Activated CD4-positive, alpha-beta T cell treated with anti-CD3 and anti-CD28 coated beads, Interleukin-10, Interleukin-2, amounts not matched to agents 100 ng/mL and 50 ng/mL, durations not matched to agents 16 hours and 8 hours (primary cell): Measurements from ENCODE around the gene KIAA0753.
"Not testable (repeated sequence)": the region's sequence is repeated elsewhere in the genome, so short reads cannot be mapped to it uniquely, and the experiment has no call there.

Experiments used
- DNase-seq: peaks from one replicate; pipeline ENCODE4 v3.0.0-alpha.2; 2020

KIAA0753 gene

DNA sequence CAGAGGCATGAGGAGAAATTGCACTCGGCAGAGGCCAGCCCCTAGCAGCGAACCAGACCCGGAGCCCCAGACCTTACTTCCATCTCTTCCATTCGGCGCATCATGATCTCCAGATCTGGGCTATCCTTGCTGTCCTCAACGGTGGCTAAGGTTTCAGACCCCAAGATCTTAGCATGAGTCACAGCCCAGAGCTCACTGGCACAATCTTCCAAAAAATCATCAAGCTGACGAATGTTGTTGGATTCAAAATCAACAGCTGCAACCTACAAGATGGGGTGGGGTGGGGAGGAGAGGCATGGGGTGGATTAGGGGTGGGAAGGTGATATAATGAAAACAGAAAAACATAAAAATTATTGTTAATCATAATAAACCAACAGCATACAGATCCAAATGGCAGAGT, 44.4 kb downstream of the KIAA0753 start:
- no peak for DNase-seq

GRCh38 chr17:6593371-6593770, 47.1 kb downstream of the KIAA0753 start:
- DNase-seq: not testable (repeated sequence)

DNA sequence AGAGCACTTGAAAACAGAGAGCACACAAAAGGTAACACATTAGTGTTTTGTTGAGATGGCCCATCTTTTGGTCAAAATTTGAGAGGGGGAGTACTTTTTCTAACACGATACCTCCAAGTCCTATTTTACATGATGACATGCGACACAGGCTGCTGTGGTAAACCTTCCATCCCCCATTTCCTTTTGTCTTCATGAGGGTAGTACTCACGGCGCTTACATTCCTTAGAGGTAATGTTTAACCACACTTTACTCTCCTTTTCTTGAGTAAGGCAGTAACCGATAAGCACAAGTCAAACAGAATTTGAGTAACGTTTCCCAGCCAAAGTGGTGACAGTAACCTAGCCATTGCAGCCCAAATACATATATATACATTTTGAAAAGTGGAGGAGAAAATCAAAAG, 48.3 kb downstream of the KIAA0753 start:
- no peak for DNase-seq

DNA sequence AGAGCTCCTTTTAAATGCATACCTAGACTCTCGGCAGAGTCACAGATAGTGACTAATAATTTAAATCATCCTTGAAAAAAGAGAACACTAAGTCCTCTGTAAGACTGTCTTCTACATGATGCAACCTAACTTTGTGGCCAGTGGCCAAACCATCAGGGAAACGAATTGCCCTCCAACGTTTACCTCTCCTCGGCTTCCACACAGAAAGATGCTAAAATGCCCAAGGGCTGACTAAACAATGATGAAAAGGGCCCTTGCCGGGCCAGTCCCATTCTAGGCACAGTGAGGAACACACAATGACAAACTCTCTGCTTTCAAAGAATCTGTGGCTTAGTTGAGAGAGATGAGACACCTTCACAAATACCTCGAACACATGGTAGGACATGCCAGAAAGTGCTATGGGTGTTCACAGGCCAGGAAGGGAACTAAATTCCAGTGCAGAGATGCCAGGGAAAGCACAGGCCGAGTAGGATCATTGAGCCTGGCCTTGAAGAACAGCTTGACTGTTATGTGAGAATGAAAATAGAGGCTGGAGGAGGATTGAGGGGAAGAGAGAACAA, 48.8 kb downstream of the KIAA0753 start:
- no peak for DNase-seq

DNA sequence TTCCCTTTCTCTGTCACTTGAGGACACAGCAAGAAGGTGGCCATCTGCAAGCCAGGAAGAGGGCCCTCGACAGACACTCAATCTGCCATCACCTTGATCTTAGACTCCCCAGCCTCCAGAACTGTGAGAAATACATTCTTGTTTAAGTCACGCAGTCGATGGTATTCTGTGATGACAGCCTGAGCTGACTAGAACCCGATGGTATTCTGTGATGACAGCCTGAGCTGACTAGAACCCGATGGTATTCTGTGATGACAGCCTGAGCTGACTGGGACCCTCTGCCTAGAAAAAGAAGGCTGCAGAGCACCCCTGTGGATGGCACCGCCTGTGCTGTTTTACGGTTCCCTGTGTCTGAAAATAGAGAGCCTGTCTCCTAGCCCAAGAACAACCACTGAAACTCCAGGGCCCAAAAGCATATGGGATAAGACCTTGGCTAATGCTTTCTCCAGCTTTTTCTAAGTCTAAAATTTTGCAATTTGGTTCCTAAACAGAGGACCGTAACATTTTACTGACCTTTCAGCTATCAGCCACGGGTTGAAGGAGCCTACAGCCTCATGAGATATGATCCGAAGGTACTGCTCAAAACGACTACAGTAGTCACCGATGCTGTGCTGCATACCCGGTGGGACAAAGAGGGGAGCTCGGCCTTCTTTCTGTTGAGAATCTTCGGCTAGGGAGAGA, 51.1 kb downstream of the KIAA0753 start:
- DNase-seq: no peak

- no peak for DNase-seq
Measured at GRCh38 chr17:6588165-6588564, 52.3 kb downstream of the KIAA0753 start.

GRCh38 chr17:6587310-6587709, 53.2 kb downstream of the KIAA0753 start:
- DNase-seq: no peak

GRCh38 chr17:6583411-6583810, 57.1 kb downstream of the KIAA0753 start:
- DNase-seq: no peak

DNA sequence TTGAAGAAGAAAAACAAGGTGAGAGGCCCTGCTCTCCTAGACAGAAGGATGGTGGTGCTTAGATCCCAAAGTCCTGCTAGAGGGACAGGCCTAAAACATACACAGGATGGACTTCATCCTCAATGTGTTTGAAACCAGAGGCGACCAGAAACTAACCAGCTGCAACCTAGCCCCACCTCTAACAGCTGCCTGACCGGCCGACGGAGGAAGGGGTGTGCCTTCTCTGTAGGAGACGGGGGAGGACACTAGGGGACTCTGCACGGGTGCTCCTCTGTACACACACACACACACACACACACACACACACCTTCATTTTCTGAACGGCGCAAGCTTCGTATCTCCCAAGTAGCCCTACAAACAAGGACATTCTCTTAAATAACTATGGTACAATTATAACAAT, 59.9 kb downstream of the KIAA0753 start:
- DNase-seq: no peak

DNA sequence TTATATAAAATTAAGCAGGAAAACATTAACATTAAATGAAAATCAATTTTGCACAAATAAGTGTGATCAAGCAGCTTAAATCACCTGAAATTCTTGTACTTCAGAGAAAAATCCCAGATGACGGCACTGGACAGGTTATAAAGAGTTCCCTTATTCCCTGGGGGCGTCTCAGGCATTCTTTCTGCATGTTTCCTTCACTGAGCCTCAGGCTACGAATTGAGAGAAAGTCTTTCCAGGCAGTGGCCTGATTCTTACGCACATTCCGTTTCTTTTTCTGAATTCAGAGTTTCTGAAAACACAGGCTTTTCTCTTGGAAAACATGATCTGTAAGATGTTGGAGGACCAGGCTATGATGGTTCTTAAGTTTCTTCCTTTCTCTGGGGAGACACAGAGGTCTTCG, 62.0 kb downstream of the KIAA0753 start:
- DNase-seq: no peak

DNA sequence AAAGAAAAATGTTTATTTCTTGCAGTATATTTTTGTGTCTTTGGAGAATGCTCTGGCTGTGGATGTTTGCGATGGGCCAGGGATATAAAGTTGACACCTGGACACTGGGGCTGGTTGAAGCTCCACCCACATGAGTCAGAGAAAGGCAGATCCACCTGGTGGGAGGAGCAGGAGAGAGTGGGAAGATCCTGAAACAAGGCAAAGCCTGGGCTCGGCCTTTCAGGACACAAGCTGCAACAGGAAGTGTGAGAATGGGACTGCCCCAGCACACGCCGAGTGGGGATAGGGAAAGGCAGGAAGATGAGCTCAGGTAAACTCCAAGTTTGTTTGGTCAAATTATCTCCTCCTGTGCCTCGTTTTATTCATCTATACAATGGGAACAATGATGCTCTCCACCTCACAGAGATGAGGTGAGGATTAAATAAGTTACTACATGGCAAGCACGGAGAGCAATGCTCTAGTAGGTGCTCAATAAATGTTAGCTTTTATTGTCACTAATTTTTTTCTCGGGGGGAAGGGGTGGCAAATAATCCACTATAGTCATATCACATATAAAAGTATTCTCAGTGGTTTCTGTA, 62.7 kb downstream of the KIAA0753 start:
- DNase-seq: no peak

GRCh38 chr17:6576038-6576785, 64.3 kb downstream of the KIAA0753 start:
- DNase-seq: no peak

DNA sequence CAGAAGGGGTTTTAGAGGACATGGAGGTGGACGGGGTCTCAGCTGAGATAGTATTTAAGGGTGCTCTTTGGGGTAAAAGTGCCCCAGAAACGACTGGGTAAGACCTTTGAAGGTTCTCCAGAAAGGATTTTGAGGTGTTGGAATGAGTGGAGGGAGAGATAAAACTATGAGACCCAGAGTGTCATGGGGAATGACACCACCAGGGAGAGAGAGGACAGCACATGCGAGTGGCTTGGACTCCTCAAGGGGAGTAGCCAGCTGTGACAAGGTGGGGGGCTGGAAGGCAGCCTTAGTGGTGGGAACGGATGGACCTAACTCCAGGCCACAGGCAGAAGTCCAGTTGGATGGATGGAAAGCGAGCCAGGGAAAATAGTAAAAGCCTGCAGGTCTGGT, 64.9 kb downstream of the KIAA0753 start:
- DNase-seq: no peak

GRCh38 chr17:6574687-6575595, 65.6 kb downstream of the KIAA0753 start:
- DNase-seq: peak; percentile 61

DNA sequence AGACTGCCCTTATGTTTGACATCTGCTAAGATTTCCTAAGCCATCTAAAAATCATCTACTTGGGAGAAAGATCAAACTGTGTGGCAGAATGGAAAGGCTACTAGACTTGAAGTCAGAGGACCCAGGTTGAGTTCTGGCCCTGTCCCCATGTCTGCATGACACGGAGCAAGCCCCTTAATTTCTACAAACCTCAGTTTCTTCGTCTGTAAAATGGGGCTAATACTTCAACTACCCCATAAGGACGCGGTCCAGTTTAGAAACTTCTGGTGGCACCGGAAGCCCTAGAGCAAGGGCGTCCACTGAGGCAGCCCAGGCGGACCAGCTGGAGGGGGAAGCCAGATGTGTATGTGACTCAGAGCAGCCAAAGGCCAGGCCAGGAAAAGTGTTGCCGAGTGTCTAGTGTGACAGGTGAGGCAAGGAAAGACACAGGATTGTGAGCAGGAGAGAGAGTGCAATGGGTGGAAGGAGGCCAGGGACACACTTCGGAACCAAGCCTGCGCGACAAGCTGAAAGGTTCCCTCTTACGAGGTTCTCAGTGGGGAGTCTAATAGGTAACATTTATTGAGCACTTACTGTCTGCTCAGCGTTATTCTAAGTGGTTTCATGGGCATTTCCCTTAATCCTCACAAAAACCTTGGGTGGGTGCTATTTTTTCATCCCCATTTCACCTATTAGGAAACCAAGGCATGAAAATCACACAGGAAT, 66.4 kb downstream of the KIAA0753 start:
- no peak for DNase-seq

GRCh38 chr17:6573495-6573894, 67.0 kb downstream of the KIAA0753 start:
- not testable (repeated sequence) for DNase-seq

GRCh38 chr17:6572972-6573370, 67.5 kb downstream of the KIAA0753 start:
- no peak for DNase-seq

DNA sequence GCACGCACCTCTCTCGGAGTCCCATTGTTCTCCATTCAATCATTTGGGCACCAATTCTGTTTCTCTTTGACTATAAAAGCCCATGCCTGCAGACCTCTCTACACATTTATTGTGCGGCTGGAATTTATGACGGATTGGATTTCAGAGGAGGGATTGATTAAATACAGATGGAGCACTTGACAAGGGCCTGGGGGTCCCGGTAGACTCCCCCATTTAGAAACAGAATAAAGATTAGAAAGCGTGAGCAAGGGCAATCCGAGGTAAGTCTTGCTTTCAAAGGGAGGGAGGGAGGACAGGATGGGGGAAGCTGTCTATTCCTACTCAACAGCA, 69.1 kb downstream of the KIAA0753 start:
- no peak for DNase-seq

GRCh38 chr17:6570731-6571451, 69.6 kb downstream of the KIAA0753 start:
- no peak for DNase-seq

DNA sequence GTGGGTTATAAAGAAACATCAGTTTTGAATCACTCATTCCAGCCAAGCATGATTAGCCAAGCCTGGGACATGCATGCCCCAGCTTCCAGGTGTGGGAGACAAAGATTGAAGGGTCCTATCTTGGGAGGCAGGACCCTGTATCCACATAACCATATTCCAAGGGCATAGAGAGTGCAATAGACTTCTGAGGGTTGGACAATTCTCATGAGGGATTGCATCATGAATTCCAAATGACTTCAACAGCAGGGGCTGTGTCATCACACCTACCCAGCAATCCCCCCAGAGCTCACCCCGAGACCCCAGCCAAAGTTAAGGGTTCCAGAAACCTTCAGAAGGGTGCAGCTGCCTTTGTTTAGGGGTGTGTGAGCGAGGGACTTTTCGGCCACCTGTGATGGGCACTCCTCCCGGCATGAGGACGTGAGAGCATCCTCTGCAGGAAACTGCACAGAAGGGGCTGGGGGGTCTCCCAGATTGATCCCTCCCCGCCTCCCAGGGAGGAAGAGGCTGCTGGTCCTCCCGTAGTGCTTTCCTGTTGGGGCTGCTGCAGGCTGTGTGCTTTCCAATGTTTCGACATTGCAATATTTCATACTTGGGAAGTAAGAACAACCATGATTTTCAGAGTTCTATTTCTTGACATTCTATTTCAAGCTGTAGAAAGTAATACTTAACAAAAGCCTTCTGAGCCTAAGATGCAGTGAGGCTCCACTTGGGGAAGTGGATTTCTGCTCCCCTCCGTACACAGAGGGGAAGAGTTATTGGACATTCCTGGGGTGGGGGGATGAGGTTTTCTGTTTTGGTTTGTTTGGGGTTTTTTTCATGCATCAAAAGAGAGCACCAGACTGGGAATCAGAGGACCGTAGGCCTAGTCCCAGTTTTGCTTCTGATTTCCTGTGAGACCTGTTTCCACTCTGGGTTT, 70.9 kb downstream of the KIAA0753 start:
- DNase-seq: no peak
